Measurements from ENCODE around the gene CHRNA10. TPM values are rescaled to one million over a fixed set of nuclear protein-coding genes. Genes with fewer than 3 reads are reported as not detected.

The CHRNA10 gene
- total RNA-seq (2021): 1.2 and 1.9 TPM in 2 replicates
- percentile 48 among the genes with signal in this experiment for Bru-seq, nascent RNA
- percentile 50 among the genes with signal in this experiment for BruChase-seq, experiment 1, labeled RNA remaining after a 2-hour chase
- BruChase-seq, experiment 2, labeled RNA remaining after a 6-hour chase: percentile 45 among the genes with signal in this experiment
- long read RNA-seq, partial matches to known transcripts: 0 of 3 reads
- long read RNA-seq, other reads (novel, unspliced or antisense): 3 of 3 reads

- no peak within 1 kb of the TSS for H3K27ac ChIP-seq
- H3K36me3 ChIP-seq (ENCODE audit: low read depth): 0 out of 2 replicates have a peak, but pooled peaks cover 2% of the 10 kb centered on the region
- no TSS peak for BruUV-seq (replicated peaks)
- TF ChIP-seq CTCF (conservative IDR thresholded peaks at IDR 0.05) (no peak), EZH2 (IDR thresholded peaks at IDR 0.05; ENCODE audit: low read depth) (no peak)
- no peaks in the 10 kb centered on the region for H3K79me2 ChIP-seq (ENCODE audit: low read depth)
- H2AFZ ChIP-seq: no peak within 1 kb of the TSS
- no peak within 1 kb of the TSS for H3K4me2 ChIP-seq
- no peaks in the 10 kb centered on the region for H3F3A ChIP-seq (ENCODE audit: insufficient read depth, low read depth)
- CTCF ChIA-PET: no interaction called here
- no peaks in the 10 kb centered on the region for H3K9me3 ChIP-seq (ENCODE audit: insufficient read depth, low read depth)
- POLR2A ChIA-PET (ENCODE audit: unreplicated experiment): no interaction called here
- no peaks in the 10 kb centered on the region; the same call in 1 of the 2 replicates for H4K20me1 ChIP-seq (ENCODE audit: insufficient read depth)
- H3K9me2 ChIP-seq (ENCODE audit: insufficient read depth): no peaks in the 10 kb centered on the region
- intact Hi-C loops (cut with micrococcal nuclease; ENCODE audit: unreplicated experiment): no loop called here
- H3K4me3 ChIP-seq: no peak within 1 kb of the TSS
- DNase-seq: no peak
- H3K4me1 ChIP-seq (replicated peaks; ENCODE audit: insufficient read depth): no peaks in the 10 kb centered on the region
- H3K27me3 ChIP-seq (ENCODE audit: insufficient read depth, low read depth): no peaks in the 10 kb centered on the region
These were observed at the start of gene CHRNA10 for GRCh38 chr11:3671334-3672254. CHRNA10 (minus strand) TSS chr11:3671384; CDS start chr11:3671312, 72 bp downstream.

- POLR2A ChIA-PET (ENCODE audit: unreplicated experiment): no interaction called here
- CTCF ChIA-PET: no interaction called here
- Histone ChIP-seq H4K20me1 (ENCODE audit: insufficient read depth) (no peaks in the 10 kb centered on the region; the same call in 1 of the 2 replicates), H3K4me1 (replicated peaks; ENCODE audit: insufficient read depth) (no peaks in the 10 kb centered on the region), H3K27ac (no peak overlapping the region), H3K4me2 (no peak overlapping the region), H3F3A (ENCODE audit: insufficient read depth, low read depth) (no peaks in the 10 kb centered on the region; the same call in 1 of the 2 replicates), H3K36me3 (ENCODE audit: low read depth) (no peaks in the 10 kb centered on the region; the same call in 1 of the 2 replicates), H3K9me2 (ENCODE audit: insufficient read depth) (no peaks in the 10 kb centered on the region), H3K4me3 (no peak overlapping the region), H3K27me3 (ENCODE audit: insufficient read depth, low read depth) (no peaks in the 10 kb centered on the region), H2AFZ (no peak overlapping the region), H3K9me3 (ENCODE audit: insufficient read depth, low read depth) (no peaks in the 10 kb centered on the region), H3K79me2 (ENCODE audit: low read depth) (no peaks in the 10 kb centered on the region)
- no TSS peak for BruUV-seq (replicated peaks)
- TF ChIP-seq EZH2 (IDR thresholded peaks at IDR 0.05; ENCODE audit: low read depth) (no peak), CTCF (conservative IDR thresholded peaks at IDR 0.05) (no peak)
- no peak for DNase-seq
- intact Hi-C loops (cut with micrococcal nuclease; ENCODE audit: unreplicated experiment): no loop called here
These were observed 41.1 kb upstream of the CHRNA10 start for GRCh38 chr11:3712274-3712673.

- BruUV-seq (replicated peaks): no TSS peak
- Histone ChIP-seq H3K27ac (no peak overlapping the region), H3K27me3 (ENCODE audit: insufficient read depth, low read depth) (no peaks in the 10 kb centered on the region), H3K79me2 (ENCODE audit: low read depth) (no peaks in the 10 kb centered on the region), H3K36me3 (ENCODE audit: low read depth) (peaks cover 10% of the 10 kb centered on the region; the same call in 1 of the 2 replicates), H3K9me2 (ENCODE audit: insufficient read depth) (no peaks in the 10 kb centered on the region), H4K20me1 (ENCODE audit: insufficient read depth) (no peaks in the 10 kb centered on the region; the same call in 1 of the 2 replicates), H3F3A (ENCODE audit: insufficient read depth, low read depth) (no peaks in the 10 kb centered on the region; the same call in 1 of the 2 replicates), H2AFZ (no peak overlapping the region), H3K4me1 (replicated peaks; ENCODE audit: insufficient read depth) (no peaks in the 10 kb centered on the region), H3K9me3 (ENCODE audit: insufficient read depth, low read depth) (no peaks in the 10 kb centered on the region), H3K4me3 (no peak overlapping the region), H3K4me2 (no peak overlapping the region)
- POLR2A ChIA-PET (ENCODE audit: unreplicated experiment): no interaction called here
- intact Hi-C loops (cut with micrococcal nuclease; ENCODE audit: unreplicated experiment): no loop called here
- CTCF ChIA-PET: no interaction called here
- no peak for DNase-seq
- TF ChIP-seq CTCF (conservative IDR thresholded peaks at IDR 0.05): no peak
- no peak for TF ChIP-seq EZH2 (IDR thresholded peaks at IDR 0.05; ENCODE audit: low read depth)
These were observed 39.5 kb upstream of the CHRNA10 start for GRCh38 chr11:3710485-3711259.

Measured in PC-9 (cell line).